ENCODE measurements around the gene UNC45B.

DNA sequence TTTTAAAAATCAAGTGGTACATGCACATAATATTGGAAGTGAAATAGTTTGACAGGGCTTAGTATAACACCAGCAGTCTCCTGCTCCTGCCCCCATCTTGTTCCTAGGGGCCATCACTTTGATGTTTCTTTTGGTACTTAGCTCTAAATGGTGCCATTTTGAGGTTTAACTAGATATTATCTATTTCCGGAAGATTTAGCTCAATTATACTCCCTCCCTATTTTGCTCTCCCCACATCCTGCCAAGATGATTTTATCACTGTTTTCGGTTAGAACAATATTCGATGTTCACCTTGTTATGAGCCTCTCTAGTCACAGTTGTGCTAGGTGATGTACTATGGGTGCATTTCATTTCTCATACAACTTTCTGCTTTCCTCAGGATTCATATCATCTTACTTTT is 66.6 kb downstream of the UNC45B start:
- peak in 1 of 4 donors; percentile 5 for TF ChIP-seq POLR2A (IDR thresholded peaks at IDR 0.05)
- TF ChIP-seq, protein P1, sequence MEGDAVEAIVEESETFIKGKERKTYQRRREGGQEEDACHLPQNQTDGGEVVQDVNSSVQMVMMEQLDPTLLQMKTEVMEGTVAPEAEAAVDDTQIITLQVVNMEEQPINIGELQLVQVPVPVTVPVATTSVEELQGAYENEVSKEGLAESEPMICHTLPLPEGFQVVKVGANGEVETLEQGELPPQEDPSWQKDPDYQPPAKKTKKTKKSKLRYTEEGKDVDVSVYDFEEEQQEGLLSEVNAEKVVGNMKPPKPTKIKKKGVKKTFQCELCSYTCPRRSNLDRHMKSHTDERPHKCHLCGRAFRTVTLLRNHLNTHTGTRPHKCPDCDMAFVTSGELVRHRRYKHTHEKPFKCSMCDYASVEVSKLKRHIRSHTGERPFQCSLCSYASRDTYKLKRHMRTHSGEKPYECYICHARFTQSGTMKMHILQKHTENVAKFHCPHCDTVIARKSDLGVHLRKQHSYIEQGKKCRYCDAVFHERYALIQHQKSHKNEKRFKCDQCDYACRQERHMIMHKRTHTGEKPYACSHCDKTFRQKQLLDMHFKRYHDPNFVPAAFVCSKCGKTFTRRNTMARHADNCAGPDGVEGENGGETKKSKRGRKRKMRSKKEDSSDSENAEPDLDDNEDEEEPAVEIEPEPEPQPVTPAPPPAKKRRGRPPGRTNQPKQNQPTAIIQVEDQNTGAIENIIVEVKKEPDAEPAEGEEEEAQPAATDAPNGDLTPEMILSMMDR (IDR thresholded peaks at IDR 0.05): no peak

Measured in esophagus squamous epithelium (tissue), 4 donors.